TTC549 (cell line): Measurements from ENCODE around the gene ZER1.
"Not testable (repeated sequence)": the region's sequence is repeated elsewhere in the genome, so short reads cannot be mapped to it uniquely, and the experiment has no call there.

ENCODE experiments used
- FAIRE-seq: peaks from 2 replicates; lab custom pipeline; 2012; peaks lifted over from hg19 to GRCh38; lab: Jason Lieb, UNC

ZER1 gene

DNA sequence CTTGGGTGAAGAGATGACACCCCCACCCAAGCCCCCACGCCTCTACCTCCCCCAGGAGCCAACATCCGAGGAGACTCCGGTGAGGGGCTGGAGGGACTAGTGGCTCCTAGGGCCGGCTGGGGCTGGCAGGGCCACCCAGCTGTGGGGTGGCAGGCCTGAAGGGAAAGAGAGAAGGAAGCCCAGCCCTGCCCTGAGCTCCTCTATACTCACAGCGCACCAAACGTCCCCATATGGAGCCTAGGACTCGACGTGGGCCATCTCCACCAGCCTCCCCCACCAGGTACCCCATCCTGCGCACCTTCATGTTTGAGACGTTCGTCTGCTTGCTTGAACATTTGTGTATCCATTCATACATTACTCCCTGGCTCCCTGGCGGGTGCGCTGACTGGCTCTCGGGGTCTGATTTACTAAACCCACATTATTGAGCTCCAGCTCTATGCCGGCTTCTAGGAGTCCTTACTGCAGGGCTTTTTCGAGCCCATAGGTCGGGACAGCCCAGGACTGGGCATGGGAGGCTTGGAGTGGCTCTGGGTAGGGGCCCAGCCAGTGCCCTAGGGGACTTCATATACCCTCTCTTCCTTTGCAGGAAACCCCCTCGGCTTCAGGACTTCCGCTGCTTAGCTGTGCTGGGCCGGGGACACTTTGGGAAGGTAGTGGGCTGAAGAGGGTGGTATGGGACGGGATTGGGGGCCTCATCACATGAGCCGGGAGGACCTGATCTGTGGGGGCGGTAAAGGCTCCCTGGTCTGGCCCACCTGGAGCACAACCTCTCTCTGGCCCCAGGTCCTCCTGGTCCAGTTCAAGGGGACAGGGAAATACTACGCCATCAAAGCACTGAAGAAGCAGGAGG is 56.9 kb downstream of the ZER1 start:
- no peak for FAIRE-seq

DNA sequence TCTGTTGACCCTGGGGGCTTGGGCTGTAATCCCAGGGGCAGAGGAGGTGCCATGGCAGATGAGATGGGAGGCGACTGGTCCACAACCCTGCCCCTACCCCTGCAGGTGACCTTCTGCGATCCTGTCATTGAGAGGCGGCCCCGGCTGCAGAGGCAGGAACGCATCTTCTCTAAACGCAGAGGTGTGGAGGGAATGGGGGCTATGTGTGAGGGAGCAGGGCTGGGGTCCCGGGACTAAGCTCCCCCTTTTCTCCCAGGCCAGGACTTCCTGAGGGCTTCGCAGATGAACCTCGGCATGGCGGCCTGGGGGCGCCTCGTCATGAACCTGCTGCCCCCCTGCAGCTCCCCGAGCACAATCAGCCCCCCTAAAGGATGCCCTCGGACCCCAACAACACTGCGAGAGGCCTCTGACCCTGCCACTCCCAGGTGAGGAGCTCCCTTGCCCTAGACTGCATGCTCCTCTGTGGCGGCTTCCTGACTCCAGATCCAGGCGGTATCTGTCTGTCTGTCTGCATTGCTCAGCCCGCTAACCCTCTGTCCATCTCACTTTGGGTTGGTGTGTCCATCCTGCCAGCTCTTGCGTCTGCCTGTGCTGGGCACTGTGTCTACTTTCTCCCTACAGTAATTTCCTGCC is 57.7 kb downstream of the ZER1 start:
- FAIRE-seq, result no peak

DNA sequence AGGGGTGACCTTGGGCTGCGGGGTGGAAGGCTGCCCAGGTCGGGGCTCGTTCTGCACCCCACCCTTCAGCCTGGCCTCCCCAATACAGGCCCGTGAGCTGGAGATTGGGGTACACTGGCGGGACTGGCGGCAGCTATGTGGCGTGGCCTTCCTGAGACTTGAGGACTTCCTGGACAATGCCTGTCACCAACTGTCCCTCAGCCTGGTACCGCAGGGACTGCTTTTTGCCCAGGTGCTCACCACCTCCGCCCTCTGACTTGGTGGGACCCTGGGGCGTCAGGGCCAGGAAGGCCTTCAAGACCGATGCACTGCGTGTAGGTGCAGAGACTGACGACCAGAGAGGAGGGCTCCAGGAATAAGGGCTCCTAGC is 58.3 kb downstream of the ZER1 start:
- no peak for FAIRE-seq

DNA sequence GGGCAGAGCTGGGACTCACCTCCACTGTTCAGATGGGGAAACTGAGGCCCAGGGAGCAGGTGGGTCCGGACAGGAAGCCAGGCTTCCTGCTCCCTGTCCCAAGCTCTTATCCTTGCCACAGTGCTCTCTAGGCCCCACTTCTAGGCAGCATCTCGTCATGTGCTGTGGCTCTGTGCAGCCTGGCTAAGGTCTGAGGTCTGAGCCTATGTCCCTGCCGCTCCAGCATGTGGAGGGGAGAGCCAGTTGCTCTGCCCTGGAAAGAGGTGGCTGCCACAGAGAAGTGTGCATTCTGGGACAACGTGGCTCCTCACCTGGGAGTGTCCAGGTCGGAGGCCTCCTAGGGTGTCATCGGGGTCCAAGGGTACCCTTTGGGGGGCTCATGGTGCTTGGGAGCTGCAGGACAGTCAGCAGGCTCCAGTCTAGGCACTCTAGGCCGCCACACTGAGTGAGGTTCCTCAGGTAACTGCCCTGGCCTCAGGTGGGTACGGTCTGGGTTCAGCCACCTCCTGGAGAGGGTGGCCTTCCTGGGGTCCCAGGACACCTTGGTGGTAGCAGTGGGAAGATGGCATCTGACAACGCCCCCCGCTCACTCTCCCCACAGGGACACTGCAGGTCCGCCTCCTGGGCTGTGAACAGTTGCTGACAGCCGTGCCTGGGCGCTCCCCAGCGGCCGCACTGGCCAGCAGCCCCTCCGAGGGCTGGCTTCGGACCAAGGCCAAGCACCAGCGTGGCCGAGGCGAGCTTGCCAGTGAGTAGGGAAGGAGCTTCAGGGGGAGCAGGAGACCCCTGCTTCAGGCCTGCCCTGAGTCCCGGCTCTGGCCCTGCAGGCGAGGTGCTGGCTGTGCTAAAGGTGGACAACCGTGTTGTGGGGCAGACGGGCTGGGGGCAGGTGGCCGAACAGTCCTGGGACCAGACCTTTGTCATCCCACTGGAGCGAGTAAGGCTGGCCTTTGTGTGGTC is 59.0 kb downstream of the ZER1 start:
- FAIRE-seq, result no peak

DNA sequence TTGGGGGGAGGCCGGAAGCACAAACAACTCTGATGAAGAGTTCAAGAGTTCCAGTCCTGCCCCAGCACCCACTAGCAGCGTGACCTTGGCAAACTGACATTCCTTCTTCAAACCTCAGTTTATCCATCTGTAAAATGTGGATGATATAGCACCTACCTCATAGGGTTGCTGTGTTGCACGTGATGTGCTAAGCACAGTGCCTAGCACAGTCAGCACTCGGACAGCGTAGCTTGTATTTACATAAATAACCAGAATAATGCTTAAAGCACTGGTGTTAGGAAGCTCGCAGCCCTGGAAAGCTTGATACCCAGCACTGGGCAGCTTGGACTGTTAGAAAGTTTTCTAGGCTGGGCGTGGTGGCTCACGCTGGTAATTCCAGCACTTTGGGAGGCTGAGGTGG is 64.3 kb downstream of the ZER1 start:
- FAIRE-seq, result no peak

DNA sequence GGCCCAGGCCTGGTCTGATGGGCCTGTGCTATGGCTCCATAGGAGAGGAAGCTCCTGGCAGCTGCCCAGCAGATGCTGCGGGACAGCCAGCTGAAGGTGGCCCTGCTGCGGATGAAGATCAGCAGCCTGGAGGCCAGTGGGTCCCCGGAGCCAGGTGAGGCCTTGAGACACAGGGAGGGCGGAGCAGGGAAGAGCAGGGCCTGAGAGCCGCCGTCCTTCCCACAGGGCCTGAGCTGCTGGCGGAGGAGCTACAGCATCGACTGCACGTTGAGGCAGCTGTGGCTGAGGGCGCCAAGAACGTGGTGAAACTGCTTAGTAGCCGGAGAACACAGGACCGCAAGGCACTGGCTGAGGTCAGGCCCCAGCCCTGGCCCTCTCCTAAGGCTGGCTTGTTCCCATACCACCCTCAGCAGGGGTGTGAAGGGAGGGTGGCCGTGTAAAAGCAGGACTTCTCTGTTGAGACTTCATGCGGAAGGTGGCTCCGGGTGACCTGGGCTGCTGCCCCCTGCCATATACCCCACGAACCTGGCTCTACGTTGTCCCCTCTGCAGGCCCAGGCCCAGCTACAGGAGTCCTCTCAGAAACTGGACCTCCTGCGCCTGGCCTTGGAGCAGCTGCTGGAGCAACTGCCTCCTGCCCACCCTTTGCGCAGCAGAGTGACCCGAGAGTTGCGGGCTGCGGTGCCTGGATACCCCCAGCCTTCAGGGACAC is 64.9 kb downstream of the ZER1 start:
- FAIRE-seq, result no peak

DNA sequence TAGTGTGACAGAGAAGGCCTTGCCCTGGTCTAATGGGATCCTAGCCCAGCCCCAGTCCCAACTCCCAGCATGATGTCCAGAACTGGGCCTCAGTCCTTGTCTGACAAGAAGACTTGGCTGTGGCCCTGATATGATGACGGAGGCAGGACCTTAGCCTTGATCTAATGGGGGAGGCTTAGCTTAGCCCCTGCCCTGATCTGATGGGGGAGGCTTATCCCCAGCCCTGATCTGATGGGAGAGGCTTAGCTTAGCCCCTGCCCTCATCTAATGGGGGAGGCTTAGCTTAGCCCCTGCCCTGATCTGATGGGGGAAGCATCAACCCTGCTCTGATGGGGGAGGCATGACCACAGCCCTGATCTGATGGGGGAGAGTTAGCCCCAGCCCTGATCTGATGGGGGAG is 65.7 kb downstream of the ZER1 start:
- no peak for FAIRE-seq

DNA sequence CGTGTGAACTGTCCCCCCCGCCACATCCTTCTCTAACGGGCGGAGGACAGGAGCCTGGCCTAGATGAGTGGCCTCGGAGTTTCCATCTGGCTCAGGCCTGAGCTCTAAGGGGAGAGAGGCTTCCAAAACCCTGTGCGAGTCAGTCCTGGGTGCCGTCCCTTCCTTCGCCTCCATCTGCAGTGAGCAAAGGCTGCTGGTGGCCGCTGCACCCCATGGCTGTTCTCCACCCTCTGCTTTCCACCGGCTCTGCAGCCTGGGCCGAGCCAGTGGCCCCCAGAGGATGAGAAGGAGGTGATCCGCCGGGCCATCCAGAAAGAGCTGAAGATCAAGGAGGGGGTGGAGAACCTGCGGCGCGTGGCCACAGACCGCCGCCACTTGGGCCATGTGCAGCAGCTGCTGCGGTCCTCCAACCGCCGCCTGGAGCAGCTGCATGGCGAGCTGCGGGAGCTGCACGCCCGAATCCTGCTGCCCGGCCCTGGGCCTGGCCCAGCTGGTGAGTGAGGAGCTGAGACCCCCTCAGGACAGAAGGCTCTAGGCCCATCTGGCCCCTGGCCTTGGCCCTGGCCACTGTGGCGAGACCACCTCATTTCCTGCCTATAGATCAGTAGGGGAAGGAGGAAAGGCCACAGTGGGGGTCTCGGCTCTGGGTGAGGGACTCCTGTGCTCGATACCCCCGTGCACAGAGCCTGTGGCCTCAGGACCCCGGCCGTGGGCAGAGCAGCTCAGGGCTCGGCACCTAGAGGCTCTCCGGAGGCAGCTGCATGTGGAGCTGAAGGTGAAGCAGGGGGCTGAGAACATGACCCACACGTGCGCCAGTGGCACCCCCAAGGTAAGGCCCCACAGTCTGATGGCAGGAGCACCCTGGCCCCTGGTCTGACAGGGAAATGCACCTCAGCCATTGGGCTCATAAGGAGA is 66.4 kb downstream of the ZER1 start:
- FAIRE-seq, result no peak

DNA sequence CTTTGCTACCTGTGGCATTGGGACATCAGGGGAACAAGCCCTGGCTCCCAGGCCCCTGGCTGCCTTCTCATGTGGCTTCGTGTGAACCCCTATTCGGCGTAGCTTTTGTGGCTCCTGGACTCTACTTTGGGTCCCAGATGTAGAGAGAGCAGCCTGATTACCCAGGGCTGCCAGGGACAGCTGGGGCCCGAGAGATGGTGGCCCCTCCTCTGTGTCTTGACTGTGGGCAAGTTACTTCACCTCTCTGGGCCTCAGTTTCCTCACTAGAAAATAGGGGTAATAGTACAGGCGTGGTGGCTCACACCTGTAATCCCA is 67.4 kb downstream of the ZER1 start:
- FAIRE-seq, result no peak

DNA sequence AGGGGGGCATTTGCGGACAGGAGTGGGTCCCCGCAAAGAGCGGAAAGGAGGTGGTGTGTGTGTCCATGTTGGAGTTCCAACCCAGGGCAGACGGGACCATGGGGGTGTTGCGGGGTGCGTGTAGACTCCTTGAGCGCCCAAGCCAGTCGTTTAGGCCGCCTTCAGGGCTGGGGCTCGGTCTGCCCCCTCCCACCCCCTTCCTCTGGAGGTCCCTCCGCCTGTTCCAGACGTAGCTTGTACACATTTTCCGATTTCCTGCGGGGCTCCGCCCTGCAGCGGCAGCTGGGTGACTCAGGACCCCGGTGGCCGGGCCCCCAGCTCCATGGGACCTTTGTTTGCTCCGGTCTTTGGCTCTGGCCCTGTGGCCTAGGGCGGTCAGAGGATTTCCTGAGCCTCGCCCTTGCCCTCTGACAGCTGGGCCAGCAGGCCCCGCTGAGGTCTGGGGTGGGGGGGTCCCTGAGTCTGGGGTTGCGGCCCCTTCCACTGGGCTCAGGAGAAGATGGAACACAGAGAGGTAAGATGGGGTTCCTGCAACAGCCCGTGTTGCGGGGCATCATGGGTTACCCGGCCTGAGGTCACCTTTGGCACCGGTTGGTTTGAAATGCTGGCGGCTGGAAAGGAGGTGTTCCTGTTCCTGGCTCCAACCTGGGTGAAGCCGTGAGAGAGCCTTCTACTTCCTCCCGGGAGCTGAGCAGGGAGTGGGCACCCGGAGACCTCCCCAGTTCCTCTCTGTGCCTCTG is 67.9 kb downstream of the ZER1 start:
- no peak for FAIRE-seq

DNA sequence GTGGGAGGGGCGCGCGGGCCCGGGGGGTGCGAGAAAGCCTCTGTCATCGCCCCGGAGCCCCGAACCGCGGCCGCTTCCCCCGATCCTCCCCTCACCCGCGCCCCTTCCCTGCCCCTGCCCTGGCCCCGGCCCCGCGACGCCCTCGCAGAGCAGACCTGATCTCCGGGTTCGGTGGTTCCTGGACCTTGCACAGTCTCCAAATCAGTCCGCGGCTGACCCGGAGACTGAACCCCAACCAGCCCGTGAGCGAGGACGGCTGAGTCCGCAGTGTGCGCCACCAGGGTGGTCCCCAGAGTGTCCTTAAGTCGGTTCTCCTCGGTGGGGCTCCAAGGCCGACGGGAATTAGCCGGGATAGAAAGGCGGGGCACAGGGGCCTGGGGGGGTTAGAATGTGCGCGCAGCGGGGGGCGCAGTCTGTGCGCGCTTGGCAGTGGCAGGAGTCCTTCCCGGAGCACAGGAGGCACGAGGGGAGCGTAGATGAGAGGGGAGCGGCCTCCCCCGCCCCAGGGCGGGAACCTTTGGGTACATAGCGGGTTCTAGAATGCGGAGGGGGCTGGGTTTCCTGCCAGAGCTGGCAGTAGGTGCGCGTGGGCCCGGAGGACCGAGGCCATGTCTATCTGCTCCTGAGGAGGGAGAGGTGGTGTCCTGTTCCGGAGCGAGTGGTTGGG is 68.6 kb downstream of the ZER1 start:
- no peak for FAIRE-seq

DNA sequence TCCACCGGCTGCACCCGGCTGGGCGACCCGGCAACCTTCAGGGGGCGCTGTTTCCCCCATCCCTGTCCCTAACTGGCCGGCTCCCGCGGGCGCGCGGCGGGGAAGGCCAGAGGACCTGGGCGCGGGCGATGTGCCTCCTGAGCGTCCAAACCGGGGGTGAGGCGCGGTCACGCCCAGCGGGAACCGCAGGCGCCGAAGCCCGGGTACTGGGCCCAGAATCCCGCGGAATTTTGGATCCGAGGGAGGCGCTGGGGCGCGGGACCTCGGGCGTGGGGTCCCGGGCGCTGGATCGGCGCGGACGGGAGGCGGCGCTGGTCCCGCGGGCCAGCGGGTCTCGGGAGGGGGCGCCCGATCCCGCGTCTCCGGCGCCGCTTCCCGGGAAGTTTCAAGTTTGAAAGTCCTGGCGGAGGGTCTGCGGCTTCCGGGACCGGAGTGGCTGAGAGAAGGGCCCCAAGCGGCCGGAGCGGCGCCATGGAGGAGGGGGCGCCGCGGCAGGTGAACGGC is 69.2 kb downstream of the ZER1 start, which contains the start of gene PKN3:
Gene PKN3, plus strand, starts transcription at position 59 of the 504 bp plus-strand sequence. Its CDS starts 413 bp downstream, at position 472.
- no peak for FAIRE-seq

DNA sequence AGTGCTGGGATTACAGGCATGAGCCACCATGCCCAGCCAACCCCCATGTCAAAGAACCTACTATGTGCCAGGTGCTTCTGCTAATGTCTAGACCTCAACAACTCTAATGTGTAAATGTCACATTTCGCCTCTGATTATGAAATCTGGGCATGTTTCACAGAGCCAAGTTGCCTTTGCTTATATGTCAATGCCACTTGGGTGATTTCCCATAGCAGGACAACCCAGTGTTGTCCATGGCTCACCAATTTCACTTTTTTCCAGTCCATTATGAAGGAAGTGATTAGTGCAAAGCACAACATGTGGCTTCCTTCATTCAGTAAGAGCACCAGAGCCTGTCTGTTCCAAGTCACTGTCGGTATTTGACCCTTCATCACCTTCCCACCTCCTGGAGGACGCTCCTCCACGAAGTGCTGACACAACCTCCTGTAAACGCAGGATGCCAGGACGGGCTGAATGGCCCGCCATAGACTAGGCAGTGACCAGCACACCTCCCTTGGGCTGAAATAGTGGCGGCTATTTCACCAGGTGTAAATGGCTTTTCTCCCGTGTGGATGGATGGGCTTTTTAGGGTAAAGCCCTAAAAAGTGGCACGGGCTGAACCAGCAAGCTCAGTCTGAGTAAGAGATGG is 70.4 kb downstream of the ZER1 start:
- no peak for FAIRE-seq

DNA sequence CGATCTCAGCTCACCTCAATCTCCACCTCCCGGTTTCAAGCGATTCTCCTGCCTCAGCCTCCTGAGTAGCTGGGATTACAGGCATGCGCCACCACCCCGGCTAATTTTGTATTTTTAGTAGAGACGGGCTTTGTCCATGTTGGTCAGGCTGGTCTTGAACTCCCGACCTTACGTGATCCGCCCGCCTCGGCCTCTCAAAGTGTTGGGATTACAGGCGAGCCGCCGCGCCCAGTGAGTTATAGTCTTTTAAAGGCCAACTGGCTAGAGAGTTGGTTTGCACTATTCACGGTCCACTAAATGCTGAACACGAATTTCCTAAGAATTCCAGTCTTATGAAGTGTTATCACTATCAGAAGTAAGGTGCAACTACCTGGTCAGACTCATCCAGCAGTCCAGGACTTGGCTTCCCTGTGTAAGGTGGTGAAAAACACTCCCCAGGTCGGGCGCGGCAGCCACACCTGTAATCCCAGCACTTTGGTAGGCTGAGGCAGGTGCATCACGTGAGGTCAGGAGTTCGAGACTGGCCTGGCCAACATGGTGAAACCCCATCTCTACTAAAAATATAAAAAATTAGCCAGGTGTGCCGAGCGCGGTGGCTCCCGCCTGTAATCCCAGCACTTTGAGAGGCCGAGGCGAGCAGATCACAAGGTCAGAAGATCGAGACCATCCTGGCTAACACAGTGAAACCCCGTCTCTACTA is 72.5 kb downstream of the ZER1 start:
- FAIRE-seq, result not testable (repeated sequence)

DNA sequence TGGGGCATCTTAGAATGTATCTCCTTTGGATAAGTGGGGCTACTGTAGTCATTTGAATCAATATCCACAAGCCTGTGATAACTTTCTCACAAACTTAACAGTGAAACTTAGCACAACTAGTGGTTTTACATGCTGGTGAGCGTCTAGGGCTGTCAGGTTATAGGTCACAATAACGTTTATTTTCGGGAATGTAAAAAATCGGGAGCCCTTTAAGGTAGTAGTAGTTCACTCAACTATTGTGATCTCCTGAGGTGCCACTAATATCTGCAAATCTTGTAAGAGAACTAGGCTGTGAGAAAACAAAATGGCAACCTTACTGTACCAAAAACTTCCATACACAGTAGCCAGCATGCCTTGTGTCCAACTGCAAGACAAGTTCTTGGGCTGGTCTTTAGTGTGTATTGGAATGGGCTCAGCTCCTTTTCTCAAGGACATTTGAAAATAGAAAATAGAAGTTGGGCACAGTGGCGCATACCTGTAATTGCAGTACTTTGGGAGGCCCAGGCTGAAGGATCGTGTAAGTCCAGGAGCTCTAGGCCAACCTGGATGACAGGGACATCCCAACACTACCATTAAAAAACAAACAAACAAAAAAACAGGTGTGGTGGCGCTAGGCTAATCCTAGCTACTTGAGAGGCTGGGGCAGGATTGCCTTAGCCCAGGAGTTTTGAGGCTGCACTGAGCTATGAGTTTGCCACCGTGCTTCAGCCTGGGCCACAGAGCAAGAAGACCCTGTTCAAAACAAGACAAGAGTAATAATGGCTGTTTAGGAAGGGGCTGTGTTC is 74.6 kb downstream of the ZER1 start:
- no peak for FAIRE-seq

DNA sequence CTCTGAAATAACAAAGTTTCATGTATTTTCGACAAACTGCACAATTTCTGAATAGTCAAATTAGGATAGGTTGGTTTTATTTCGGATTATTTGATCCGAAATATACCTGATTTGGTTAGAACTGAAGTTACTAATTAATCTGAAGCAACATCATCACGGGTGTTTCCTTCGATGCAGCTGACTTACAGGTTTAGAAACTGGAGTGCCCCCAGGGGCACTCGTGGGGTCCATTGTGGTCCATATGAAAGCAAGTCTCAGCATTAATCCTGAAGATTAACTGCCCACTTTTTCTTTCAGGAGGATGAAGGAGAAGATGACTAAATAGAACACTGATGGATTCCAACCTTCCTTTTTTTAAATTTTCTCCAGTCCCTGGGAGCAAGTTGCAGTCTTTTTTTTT is 77.4 kb downstream of the ZER1 start:
- FAIRE-seq, result no peak

DNA sequence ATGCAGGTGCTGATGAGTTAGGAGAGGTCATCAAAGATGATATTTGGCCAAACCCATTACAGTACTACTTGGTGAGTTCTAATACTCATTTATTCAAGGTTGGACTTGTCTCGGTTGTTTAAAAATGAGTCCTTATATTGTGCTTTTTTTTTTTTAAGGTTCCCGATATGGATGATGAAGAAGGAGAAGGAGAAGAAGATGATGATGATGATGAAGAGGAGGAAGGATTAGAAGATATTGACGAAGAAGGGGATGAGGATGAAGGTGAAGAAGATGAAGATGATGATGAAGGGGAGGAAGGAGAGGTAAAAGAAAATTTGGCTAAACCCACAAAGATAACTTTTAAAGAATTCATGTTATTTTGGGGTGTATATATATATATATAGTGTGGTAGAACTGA is 78.0 kb downstream of the ZER1 start:
- not testable (repeated sequence) for FAIRE-seq

DNA sequence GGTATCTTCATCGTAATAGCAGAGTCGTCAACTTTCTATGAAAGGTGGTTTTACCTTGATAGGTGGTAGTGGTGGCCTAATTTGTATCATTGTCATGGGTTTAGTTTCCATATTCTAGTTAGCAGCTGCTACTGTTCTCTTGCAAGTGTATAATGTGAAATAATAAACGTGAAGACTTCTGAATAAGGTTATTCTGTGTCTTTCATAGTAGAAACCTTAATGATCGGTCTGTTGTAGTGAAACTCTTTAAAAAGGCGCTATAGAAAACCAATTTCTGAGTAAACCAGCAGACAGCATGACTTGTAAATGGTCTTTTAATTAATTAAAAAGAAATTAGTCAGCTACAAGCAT is 81.1 kb downstream of the ZER1 start:
- FAIRE-seq, result no peak
